T follicular helper cell (primary cell): ENCODE results near the gene CCDC182.

ENCODE experiments used
- DNase-seq: peaks from one replicate; pipeline ENCODE4 v3.0.0-alpha.2; 2020; ENCODE audit warnings: low read depth
- total RNA-seq, 2 experiments: gene quantifications; one replicate each; lab custom pipeline; 2026; lab: John Stamatoyannopoulos, UW

The CCDC182 gene
- total RNA-seq: 0 reads per million in 2 experiments

DNA sequence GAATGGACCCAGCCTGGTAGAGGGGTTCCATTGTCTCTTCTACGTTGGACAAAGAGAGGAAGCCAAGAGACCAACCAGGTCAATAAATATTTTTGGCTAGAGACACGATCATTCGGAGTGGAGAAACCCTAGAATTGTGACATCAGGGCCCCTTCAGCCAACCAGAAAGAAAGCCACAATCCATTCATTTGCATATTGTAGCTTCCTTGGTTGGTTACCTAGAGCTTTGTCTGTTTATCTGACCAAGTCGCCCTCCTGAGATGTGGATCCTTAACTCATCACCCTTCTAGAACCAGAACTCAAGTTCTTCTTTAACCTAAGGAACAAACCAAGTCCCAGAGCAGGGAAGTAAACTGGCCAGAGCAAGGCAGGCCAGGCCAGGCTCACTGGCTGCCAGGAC, at the start of gene CCDC182:
Gene CCDC182, minus strand, starts transcription at position 58 of the 400 bp plus-strand sequence. Its CDS starts 27 bp downstream, at position 31.
- no peak for DNase-seq

DNA sequence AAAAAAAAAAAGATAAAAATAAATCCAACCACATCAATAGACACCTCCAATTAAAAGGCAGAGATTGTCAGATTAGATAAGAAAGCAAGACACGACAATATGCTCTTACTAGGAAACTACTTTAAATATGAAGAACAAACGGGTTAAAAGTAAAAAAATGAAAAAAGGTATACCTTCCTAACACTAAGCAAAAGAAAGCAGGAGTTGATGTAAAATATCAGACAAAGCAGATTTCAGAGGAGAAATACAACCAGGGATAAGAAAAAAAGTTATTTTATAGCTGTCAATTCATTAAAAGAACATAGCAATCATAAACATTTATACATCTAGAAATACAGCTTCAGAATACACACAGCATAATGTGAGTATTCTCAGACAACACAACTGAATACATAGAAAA, 49.7 kb upstream of the CCDC182 start:
- DNase-seq: no peak

DNA sequence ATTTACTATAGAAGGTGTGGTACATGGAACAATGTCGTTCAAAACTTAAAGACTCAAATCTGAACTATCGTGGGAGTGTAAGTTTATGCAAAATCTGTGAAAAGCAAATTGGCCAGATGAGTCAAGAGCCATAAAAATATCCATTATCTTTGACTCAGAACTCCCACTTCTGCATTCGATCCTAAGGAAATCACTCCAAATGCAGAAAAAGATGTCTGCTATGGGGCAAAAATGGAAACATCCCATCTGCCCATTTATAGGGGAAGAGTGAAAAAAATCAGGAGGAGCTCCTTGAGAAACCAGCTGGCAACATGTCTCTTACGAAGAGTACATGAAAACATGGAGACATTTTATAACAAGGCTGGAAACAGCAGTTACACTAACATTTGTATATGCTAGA, 43.6 kb upstream of the CCDC182 start:
- no peak for DNase-seq

DNA sequence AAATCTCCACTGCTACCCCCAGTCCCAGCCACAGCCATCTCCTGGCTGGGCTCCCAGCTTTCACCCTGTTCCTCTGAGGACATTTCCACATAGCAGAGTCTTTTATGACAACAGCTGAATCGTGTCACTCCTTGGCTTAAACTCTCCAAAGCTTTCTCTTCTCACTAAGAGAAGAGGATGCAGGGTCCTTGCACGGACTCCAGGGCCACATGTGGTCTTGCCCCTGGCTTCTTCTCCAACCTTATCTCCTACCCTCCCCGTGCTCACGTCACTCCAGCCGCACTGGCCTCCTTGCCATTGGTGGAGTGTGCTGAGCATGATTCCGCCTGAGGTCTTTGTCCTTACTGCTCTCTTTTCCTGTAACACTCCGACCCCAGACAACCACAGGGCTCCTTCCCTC, 39.9 kb upstream of the CCDC182 start:
- DNase-seq: no peak

DNA sequence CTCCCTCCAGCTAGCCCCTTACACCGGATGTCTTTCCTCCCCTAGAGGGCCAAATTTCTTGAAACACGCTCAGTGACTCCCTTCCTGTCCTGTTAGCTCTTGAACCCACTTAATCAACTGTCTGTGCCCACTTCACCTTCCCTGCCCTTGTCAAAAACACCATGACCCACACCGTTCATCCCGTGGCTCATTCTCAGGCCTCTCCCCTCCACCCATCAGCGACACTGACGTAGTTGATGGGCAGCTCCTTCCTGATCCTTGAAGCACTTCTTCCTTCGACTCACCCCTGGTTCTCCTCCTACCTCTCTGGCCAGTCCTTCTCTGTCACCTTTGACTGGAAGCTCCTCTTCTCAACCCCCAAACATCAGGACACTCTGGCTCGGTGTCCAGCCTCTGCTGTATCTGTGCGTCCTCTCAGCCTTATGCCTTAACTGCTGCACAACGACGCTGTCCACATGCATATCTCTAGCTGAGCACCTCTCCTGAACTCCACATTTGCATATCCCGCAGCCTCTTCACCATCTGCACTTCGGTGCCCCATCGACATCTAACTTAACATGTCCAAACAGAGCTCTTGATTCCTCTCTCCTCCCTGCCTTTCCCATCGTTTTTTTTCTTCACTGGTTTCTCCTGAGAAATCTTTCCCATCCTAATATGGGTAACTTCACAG, 39.3 kb upstream of the CCDC182 start:
- DNase-seq: no peak

DNA sequence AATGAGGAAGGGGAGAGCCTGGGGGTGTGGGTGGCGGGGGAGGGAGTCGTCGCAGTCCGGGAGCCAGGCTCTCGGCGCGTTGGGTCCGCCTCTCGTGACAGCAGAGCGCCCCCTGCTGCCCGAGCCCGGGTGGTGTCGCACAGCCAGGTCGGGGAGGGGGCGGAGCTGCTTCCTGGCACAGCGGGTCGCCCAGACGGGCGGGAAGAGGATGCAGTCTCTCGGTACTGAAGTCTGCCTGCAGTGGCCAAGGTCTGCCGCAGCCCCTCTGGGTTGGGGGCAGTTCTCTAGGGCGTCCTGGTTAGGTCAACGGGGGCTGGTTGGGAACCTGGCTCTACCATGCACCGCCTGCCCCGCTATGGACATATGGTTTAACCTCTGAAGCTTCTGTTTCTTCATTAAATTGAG, 38.2 kb upstream of the CCDC182 start:
- peak; percentile 39 for DNase-seq

DNA sequence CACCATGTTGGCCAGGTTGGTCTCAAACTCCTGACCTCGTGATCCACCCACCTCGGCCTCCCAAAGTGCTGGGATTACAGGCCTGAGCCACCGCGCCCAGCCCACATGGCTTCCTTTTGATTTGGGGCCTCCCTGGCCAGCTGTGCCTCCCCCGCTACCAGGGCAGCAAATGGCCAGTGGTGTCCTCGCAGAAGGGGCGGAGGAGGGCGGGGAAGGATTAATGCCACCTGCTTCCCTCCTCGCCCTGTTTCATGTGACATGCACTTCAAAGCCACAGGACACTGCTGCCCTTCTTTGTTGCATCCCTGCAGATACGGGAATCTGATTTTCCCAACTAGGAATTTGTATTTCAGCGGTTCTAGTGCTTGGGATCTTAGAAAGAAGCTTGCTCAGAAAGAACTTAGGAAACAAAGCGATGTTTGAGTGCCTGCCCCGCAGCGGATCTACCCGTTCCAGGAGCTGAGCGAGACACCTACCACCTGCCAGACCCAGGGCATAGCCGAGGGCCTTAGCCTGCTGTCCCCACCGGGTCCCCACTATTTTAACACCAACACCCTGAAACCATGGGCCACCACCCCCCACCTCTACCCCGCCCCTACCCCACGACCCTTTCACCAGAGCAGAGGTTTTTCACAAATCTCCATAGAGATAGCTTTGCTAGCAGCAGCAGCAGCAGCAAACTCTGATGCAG, 37.7 kb upstream of the CCDC182 start:
- no peak for DNase-seq

DNA sequence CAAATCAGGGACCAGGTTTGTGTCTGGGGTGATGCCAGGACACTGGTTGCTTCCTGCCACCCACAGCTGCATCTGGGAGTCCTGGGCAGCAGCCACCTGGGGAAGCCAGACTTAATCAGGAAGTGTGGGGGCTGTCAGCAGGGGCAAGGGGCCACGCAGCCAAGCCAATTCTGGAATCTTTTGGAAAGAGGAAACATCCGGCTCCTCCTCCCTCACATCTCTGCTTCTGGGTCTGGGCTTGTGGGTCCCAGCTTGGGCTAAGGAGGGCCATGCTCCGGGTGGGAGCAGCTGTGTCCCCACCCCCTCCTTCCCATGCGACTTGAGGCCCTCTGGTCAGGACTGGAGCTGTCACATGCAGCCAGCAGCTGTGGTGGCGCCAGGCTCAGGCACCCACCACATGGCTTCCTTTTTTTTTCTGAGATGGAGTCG, 37.0 kb upstream of the CCDC182 start:
- no peak for DNase-seq

DNA sequence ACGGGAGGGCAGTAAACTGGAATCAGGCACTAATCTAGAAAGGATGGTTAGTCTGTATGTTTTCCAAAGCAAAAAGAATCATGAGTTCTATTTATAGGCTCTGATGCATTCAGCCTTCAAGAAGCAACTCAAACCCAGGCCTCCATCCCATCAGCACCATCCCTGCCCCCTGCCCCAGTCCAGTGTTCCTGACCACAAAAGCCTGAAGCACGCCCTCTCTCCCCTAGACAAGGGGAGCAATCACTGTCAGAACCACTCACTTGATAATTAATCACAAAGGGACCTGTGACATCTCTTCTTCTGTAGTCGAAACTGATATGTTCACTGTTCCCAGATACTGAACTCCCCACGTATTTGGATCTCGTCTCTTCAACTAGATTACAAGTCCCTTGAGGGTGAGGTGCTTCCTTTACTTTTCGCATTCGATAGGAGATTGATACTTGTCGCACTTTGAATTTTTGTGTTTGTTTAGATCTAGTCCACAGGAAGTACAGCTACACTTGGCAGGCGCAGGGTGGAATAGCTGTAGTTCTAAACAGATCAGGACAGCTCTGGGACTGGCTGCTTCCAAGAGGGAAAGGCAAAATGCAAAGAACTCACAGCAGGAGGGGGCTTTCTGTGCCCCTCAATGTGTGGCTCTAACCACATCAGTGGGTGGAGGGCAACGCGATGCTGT, 36.4 kb upstream of the CCDC182 start:
- DNase-seq: no peak

DNA sequence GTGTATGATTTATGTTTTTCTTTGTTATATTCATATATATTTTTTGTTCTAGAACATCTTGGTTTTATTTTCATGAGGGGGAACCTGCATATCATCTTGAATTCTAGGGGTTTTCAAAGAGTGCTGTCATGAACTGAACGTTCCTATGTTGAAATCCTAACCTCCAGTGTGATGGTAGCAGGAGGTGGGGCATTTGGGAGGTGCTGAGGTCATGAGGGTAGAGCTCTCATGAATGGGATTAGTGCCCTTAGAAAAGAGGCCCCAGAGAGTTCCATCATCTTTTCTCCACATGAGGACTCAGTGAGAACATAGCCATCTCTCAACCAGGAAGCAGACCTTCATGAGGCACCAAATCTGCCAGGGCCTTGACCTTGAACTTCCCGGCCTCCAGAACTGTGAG, 34.6 kb upstream of the CCDC182 start:
- DNase-seq: no peak

DNA sequence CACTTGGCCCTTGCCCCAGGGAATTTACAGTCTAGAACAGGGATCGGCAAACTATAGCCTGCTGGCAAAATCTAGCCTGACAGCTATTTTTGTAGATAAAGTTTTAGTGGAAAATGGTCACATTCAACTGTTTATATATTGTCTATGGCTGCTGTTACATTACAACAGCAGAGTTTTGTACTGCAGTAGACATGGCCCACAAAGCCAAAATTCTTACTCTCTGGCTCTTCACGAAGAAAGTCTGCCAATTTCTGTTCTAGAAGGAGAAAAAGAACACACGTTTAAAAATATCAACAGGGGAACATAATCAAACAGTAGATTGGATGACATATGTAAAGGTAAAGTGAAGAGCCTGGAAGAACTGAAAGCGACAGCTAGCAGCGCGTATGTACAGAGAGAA, 33.2 kb upstream of the CCDC182 start:
- no peak for DNase-seq

DNA sequence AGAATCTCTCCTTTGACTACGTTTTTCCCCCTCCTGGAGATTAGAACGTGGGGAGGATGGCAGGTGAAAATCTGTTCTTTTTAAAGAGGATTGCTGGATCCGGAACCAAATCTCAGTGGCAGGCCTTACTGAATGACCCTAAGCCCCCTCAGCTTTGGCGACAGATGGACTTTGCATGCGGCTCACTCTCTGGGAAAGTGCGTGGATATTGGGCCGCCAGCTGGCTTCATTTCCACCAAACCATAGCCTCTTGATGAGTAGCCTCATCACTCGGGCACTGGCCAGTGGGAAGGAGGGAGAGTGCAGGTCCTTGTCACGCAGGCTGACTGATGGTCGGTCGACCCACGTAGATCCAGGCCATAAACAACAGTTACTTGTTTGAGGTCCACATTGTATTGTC, 31.3 kb upstream of the CCDC182 start:
- no peak for DNase-seq

DNA sequence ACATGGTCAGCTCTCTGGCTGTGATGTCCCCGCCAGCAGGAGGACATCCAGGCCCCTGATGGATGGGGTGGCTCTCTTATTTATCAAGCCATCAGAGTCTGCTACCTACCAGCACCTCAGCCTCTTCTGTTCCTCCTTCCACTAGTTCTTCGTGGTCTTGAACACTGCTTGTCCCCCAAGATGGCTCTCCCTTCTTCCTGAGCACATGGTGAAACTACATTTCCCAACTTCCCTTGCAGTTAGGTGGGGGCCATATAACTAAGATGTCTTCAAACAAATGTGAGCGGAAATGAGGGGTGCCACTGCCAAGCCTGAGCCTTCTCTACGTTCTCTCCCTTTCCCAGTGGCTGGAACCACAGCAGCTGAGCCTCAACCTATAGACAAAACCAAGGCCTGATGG, 29.8 kb upstream of the CCDC182 start:
- no peak for DNase-seq

DNA sequence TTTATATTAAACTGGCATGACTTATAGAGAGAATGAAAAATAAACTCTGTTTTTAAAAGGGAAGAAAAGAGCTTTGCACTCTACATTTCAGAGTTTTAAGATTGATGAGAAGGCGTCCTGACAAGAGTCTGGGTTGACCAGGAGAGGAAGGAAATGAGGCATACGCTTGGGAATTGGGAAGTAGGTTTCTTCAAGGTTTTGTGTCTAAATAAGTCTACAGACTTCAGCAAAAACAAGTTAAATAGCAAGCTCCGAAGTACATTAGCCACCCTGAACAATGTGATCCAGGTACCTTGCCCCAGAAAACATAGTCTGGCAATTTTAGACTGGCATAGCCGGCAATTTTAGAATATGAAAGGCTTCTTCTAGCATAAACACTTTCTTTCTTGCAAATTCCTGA, 28.5 kb upstream of the CCDC182 start:
- no peak for DNase-seq

DNA sequence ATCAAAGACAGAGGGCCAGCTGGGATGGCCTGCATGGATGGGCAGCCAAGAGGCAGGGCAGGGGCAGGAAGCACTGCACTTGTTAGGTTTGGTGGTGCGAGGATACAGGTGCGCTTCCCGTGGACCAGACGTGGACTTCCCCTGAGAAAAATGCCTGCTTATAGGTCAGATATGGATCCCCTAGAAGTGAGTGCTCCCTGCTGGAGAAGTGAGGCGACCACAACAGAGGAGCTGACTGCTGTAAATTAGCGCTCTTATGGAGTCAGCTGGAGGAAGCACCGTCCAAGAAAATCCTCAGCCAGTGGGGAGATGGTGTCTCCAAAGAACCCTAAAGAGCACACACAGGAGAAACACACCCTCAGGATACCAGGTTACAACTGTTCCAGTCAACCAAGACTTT, 27.7 kb upstream of the CCDC182 start:
- DNase-seq: no peak

DNA sequence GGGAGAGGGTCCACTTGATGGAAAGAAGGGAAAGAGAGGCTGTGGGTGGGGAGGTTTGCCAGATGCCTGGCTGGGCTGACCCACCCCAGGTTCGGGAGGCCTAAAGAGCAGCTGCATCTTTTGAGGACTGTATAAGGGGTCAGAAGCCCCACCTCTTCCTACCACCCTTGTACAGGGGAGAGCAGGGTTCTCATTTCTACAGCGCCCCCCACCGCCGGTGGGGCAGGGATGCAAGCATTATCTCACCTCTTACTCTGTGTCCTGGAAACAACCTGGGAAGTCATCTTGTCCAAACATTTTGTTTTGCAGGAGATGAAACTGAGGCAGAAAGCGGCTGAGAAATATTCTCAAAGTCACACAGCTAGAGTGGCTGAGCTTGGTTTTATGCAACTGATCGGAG, 22.5 kb upstream of the CCDC182 start:
- no peak for DNase-seq

DNA sequence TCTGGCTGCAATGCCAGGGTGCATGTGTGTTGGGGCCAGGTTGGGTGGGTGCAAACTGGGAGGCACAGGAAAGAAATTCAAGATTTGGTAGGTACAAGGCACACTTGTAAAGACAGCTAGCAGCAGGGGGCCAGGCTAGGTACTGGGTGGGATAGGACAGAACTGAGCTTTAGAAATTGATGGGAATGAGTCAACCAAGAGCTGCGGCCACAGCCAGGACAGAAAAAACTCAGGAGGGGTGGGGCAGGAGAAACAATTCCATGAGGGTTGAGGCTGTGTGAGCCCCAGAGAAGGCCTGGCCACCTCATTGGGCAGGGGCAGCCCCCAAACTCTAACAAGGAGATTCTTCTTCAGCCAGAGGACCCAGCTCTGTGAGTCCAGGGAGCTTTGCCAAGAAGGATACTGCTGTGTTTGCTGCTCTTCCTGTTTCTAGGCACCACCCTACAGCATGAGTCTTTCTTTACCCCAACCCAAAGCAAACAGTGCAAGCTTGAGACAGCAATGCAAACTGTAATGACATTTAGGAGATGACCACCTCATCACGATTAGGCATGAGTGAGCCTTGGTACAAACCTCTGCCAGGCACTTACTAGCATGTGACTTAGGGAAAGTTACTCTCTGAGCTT, 21.3 kb upstream of the CCDC182 start:
- no peak for DNase-seq

DNA sequence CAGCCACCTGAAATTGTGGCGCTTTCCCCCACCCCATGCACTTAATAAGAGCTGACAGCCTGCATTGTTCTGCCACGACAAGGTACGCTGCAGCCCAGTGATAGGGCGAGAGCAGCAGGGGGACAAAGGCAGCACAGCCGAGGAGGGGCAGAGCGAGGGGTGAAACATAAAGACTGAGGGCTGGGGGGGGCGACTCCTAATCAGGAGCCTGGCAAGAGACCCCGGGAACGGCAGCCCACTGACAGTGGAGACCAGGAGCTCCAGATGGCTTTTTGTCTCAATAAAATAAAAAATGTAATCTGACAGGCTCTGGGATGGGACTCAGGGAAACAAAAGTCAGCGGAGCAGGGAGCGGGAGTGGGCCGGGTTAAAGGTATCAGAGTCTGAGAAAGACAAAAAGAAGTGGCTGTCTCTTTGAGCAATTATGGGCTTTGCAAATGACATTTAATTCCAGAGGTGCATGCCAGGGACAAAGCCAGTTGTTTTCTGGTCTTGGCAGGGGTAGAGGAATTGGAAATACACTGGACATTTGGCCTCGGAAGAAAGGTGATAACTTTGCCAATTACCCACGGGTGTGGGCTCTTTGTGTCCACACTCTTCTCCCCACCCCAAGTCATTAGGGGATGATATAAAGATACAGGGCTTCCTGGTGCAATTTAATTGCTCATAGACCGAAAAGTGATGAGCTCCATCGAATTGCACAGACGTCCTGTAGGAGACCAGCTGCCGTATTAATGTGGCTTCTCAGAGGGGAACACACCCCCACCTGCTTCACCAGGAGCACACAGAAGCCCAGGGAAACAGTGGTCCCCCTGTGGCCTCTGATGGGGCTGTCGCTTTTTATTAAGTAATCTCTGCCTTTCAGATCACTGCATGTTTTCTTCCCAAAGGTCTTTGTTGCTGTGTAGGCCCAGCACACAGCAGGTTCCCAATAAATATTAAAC, 17.6 kb upstream of the CCDC182 start:
- DNase-seq: no peak

DNA sequence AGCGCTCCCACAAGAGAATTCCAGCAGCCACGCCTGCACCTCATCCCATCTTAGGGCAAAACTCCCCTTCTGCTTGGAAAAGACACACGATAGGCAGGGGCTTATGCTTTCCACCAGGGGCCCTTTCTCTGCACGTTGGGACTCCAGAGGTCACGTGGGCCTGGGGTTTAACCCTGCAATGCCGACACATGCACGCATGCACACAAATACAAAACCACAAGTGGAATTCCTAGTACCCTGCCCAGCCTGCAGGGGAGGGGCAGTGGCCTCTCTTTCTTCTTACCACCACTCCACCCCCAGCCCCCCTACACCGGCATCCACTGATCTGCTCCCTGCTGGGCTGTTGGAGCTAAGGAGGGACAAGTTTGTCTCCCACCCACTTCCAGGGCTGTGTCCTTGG, 16.8 kb upstream of the CCDC182 start:
- no peak for DNase-seq

DNA sequence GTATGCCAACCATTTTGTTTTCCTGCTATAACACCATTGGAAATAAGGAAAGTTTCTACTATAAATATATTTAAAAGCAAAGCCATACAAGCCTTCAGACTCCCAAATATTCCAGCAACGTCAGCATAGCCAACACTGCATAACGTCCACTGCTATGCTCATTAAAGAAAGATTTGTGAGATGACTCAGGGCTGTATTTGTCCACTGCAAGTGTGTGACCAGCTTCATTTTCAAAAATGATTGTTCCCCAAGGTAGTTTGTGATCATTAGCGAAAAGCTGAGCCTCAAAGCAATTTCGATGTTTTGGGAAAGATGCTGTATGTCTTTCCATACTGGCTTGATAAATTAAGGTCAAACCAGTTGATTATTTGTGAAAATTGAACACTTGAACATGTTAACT, 14.9 kb upstream of the CCDC182 start:
- no peak for DNase-seq

DNA sequence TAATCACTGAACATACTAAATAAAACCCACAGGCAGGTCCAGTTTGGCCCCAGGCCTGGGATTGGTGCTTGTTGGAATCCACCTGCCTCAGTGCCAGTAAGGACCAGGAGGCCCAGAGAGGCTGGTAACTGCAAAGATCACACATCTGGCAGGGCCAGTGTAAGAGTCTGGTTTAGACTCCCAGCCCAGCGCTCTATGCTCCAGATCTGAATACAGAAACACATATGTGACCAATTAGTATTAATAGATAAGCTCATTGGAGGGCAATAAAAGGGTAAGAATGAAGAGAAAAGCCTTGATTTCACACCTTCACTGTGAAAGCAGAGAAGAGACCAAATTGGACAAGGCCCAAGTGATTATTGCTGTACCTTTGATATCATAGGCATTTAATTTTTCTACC, 13.6 kb upstream of the CCDC182 start:
- DNase-seq: no peak

DNA sequence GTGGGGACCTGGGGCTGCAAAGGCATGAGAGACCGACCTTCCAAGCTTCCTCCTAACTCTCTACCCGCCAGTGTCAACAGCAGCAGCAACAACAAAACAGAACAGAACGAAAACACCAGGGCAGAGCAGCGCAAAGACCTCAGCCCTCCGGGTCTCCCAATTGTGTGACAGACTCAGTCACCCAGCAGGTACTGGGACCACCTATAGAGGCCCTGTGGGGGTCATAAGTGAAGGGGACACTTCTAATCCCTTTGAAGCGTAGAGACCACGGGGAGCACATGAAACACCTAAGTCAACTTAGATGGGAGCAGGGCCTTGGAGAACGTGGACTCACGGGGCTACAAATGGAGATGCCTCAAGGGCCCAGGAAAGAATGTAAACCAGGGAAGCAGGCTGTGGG, 12.6 kb upstream of the CCDC182 start:
- DNase-seq: no peak
